Smooth muscle cell of the brain vasculature (primary cell): ENCODE measurements around the gene SLC35F1.
"Not testable (repeated sequence)": the region's sequence is repeated elsewhere in the genome, so short reads cannot be mapped to it uniquely, and the experiment has no call there.

Source experiments
- DNase-seq: peaks from one replicate; pipeline ENCODE4 v3.0.0-alpha.2; 2012; ENCODE audit warnings: low read depth, low spot score

The SLC35F1 gene

GRCh38 chr6:117927866-117928265 is 20.8 kb downstream of the SLC35F1 start:
- no peak for DNase-seq

GRCh38 chr6:117928833-117929232 is 21.8 kb downstream of the SLC35F1 start:
- no peak for DNase-seq

GRCh38 chr6:117929501-117929900 is 22.4 kb downstream of the SLC35F1 start:
- DNase-seq = no peak

GRCh38 chr6:117930645-117931044 is 23.6 kb downstream of the SLC35F1 start:
- DNase-seq = no peak

GRCh38 chr6:117932001-117932400 is 24.9 kb downstream of the SLC35F1 start:
- no peak for DNase-seq

- DNase-seq = no peak
Measured at GRCh38 chr6:117932676-117933075, 25.6 kb downstream of the SLC35F1 start.

GRCh38 chr6:117933471-117933870 is 26.4 kb downstream of the SLC35F1 start:
- DNase-seq = no peak

- DNase-seq = no peak
Measured at GRCh38 chr6:117938311-117938995, 31.4 kb downstream of the SLC35F1 start.

GRCh38 chr6:117947234-117947633 is 40.2 kb downstream of the SLC35F1 start:
- DNase-seq = no peak

GRCh38 chr6:117951783-117952182 is 44.7 kb downstream of the SLC35F1 start:
- DNase-seq = no peak

- DNase-seq = no peak
Measured at GRCh38 chr6:117955684-117956256, 48.7 kb downstream of the SLC35F1 start.

- DNase-seq = no peak
Measured at GRCh38 chr6:117956386-117956785, 49.3 kb downstream of the SLC35F1 start.

- no peak for DNase-seq
Measured at GRCh38 chr6:117958536-117958935, 51.5 kb downstream of the SLC35F1 start.

- no peak for DNase-seq
Measured at GRCh38 chr6:117960877-117961276, 53.8 kb downstream of the SLC35F1 start.

GRCh38 chr6:117961301-117961700 is 54.2 kb downstream of the SLC35F1 start:
- no peak for DNase-seq

GRCh38 chr6:117965763-117966162 is 58.7 kb downstream of the SLC35F1 start:
- not testable (repeated sequence) for DNase-seq

GRCh38 chr6:117971637-117972036 is 64.6 kb downstream of the SLC35F1 start:
- no peak for DNase-seq

- no peak for DNase-seq
Measured at GRCh38 chr6:117974914-117975627, 68.0 kb downstream of the SLC35F1 start.

- DNase-seq = peak; percentile 3
Measured at GRCh38 chr6:117976030-117976651, 69.1 kb downstream of the SLC35F1 start.

- DNase-seq = no peak
Measured at GRCh38 chr6:117985916-117986315, 78.9 kb downstream of the SLC35F1 start.

GRCh38 chr6:117986396-117986795 is 79.3 kb downstream of the SLC35F1 start:
- DNase-seq = no peak

GRCh38 chr6:117989086-117989485 is 82.0 kb downstream of the SLC35F1 start:
- DNase-seq = no peak
